IMR-90 (cell line): ENCODE data around the gene OSBPL6. TPM values are rescaled to one million over a fixed set of nuclear protein-coding genes. Genes with fewer than 3 reads are reported as not detected.

ENCODE experiments used
- ATAC-seq: fragments of 200-7000 bp; cut with Tn5 transposase; 2 replicates; pipeline ENCODE4 v1.9.1; 2020; ENCODE audit warnings: low read depth, mild to moderate bottlenecking, moderate library complexity
- BruUV-seq: library from RNA; stranded (reverse); fragments of 400-500 nt; replicated peaks from 2 replicates; lab custom pipeline; 2021; lab: Mats Ljungman, UMichigan
- CTCF ChIA-PET: fragments of 300-600 bp; formaldehyde crosslinking; extraction: SDS; loops from one replicate; lab custom pipeline; 2021; ENCODE audit warnings: antibody characterized with exemption; lab: Yijun Ruan, JAX
- POLR2A ChIA-PET: fragments of 300-600 bp; sonication (Branson Sonifier 250); formaldehyde crosslinking; loops from one replicate; lab custom pipeline; 2022; ENCODE audit warnings: antibody characterized with exemption; ENCODE audit not compliant: unreplicated experiment; lab: Charles Lee
- DNase-seq: peaks from one replicate; pipeline ENCODE4 v3.0.0; 2013
- H2AFZ ChIP-seq: replicated peaks from 2 replicates; pipeline ENCODE3; 2013; ENCODE audit warnings: low read length, mild to moderate bottlenecking; ENCODE audit not compliant: poor library complexity
- H2AK5ac ChIP-seq: 2 replicates; pipeline ENCODE4 v1.6.1; 2013; ENCODE audit warnings: low read depth, low read length, inconsistent platforms
- H2AK9ac ChIP-seq: replicated peaks from 2 replicates; pipeline ENCODE3; 2013; ENCODE audit warnings: mild to moderate bottlenecking, low read depth, low read length, moderate library complexity; ENCODE audit not compliant: poor library complexity
- H2BK120ac ChIP-seq: 2 replicates; pipeline ENCODE4 v1.6.1; 2013; ENCODE audit warnings: low read depth, low read length, inconsistent platforms
- H2BK15ac ChIP-seq: 3 replicates; pipeline ENCODE4 v1.6.1; 2013; ENCODE audit warnings: low read depth, low read length, inconsistent platforms
- H2BK20ac ChIP-seq: 2 replicates; pipeline ENCODE4 v1.6.1; 2013; ENCODE audit warnings: low read depth, mild to moderate bottlenecking, inconsistent platforms, low read length, moderate library complexity
- H2BK5ac ChIP-seq: 2 replicates; pipeline ENCODE4 v1.6.1; 2013; ENCODE audit warnings: mild to moderate bottlenecking, low read depth, low read length, inconsistent platforms; ENCODE audit not compliant: poor library complexity, severe bottlenecking
- H3K14ac ChIP-seq: replicated peaks from 2 replicates; pipeline ENCODE4 v1.6.1; 2013; ENCODE audit warnings: low read depth, low read length, inconsistent platforms
- H3K18ac ChIP-seq: 2 replicates; pipeline ENCODE4 v1.6.1; 2013; ENCODE audit warnings: low read depth, low read length, control low read depth
- H3K23ac ChIP-seq: 2 replicates; pipeline ENCODE4 v1.6.1; 2013; ENCODE audit warnings: low read depth, low read length, inconsistent platforms
- H3K27ac ChIP-seq: 2 replicates; pipeline ENCODE4 v1.5.1; 2013; ENCODE audit warnings: mild to moderate bottlenecking, control low read depth, low read length; ENCODE audit not compliant: insufficient read depth
- H3K27me3 ChIP-seq: 2 replicates; pipeline ENCODE4 v1.6.1; 2013; ENCODE audit warnings: low read length; ENCODE audit not compliant: control insufficient read depth, insufficient read depth
- H3K36me3 ChIP-seq: 2 replicates; pipeline ENCODE4 v1.6.1; 2013; ENCODE audit warnings: low read length, mixed read lengths; ENCODE audit not compliant: control insufficient read depth, insufficient read depth
- H3K4ac ChIP-seq: 2 replicates; pipeline ENCODE4 v1.6.1; 2013; ENCODE audit warnings: low read depth, low read length, inconsistent platforms
- H3K4me1 ChIP-seq: 2 replicates; pipeline ENCODE4 v1.6.1; 2013; ENCODE audit warnings: low read length, mixed read lengths; ENCODE audit not compliant: control insufficient read depth, insufficient read depth
- H3K4me2 ChIP-seq: 2 replicates; pipeline ENCODE4 v1.6.1; 2013; ENCODE audit warnings: low read depth, mild to moderate bottlenecking, control low read depth, low read length, moderate library complexity
- H3K4me3 ChIP-seq: 2 replicates; pipeline ENCODE4 v1.5.1; 2013; ENCODE audit warnings: low read depth, mild to moderate bottlenecking, control low read depth, low read length, moderate library complexity; ENCODE audit not compliant: insufficient read depth
- H3K56ac ChIP-seq: 2 replicates; pipeline ENCODE4 v1.6.1; 2013; ENCODE audit warnings: low read length, inconsistent platforms; ENCODE audit not compliant: insufficient read depth; ENCODE audit errors: extremely low read depth
- H3K79me1 ChIP-seq, 2 experiments: 2 replicates each; pipeline ENCODE4 v1.6.1; 2013; ENCODE audit warnings: low read length in 2 of 2, inconsistent platforms in 1 of 2, low read depth in 1 of 2
- H3K9ac ChIP-seq: 2 replicates; pipeline ENCODE4 v1.6.1; 2013; ENCODE audit warnings: low read depth, low read length, control low read depth
- H3K9me1 ChIP-seq: 2 replicates; pipeline ENCODE4 v1.6.1; 2013; ENCODE audit warnings: low read length, inconsistent platforms; ENCODE audit not compliant: insufficient read depth
- H3K9me3 ChIP-seq: 2 replicates; pipeline ENCODE4 v1.6.1; 2013; ENCODE audit warnings: low read length; ENCODE audit not compliant: control insufficient read depth, insufficient read depth
- H4K20me1 ChIP-seq: 2 replicates; pipeline ENCODE4 v1.6.1; 2013; ENCODE audit warnings: low read length, inconsistent platforms; ENCODE audit not compliant: insufficient read depth
- H4K5ac ChIP-seq: 2 replicates; pipeline ENCODE4 v1.6.1; 2013; ENCODE audit warnings: mild to moderate bottlenecking, low read depth, low read length, control low read depth
- H4K8ac ChIP-seq, 2 experiments: 2 replicates each; pipeline ENCODE4 v1.6.1; 2013; ENCODE audit warnings: low read depth in 2 of 2, low read length in 2 of 2, control low read depth in 1 of 2, inconsistent platforms in 1 of 2
- H4K91ac ChIP-seq: 2 replicates; pipeline ENCODE4 v1.6.1; 2013; ENCODE audit warnings: low read depth, low read length, inconsistent platforms; ENCODE audit not compliant: insufficient read depth
- BHLHE40 ChIP-seq: fragments of 150-350 bp; IDR thresholded peaks from 2 replicates; pipeline ENCODE4 v1.6.1; 2016; ENCODE audit warnings: mild to moderate bottlenecking, low read depth, low read length
- CEBPB ChIP-seq: IDR thresholded peaks from 2 replicates; pipeline ENCODE4 v1.6.1; 2012; ENCODE audit warnings: low read depth, low read length, improper control_type of control experiment
- MAFK ChIP-seq: IDR thresholded peaks from 2 replicates; pipeline ENCODE4 v1.6.1; 2012; ENCODE audit warnings: low read depth, low read length, improper control_type of control experiment
- MXI1 ChIP-seq: IDR thresholded peaks from 2 replicates; pipeline ENCODE4 v1.6.1; 2012; ENCODE audit warnings: low read depth, mild to moderate bottlenecking, low read length, moderate library complexity, borderline replicate concordance
- NFE2L2 ChIP-seq: fragments of 150-350 bp; IDR thresholded peaks from 2 replicates; pipeline ENCODE4 v1.6.1; 2016; ENCODE audit warnings: low read depth, mild to moderate bottlenecking, low read length
- RAD21 ChIP-seq: IDR thresholded peaks from 2 replicates; pipeline ENCODE4 v1.6.1; 2012; ENCODE audit warnings: low read length, improper control_type of control experiment
- RCOR1 ChIP-seq: IDR thresholded peaks from 2 replicates; pipeline ENCODE4 v1.6.1; 2012; ENCODE audit warnings: mild to moderate bottlenecking, low read length, improper control_type of control experiment; ENCODE audit not compliant: insufficient replicate concordance
- SMC3 ChIP-seq: fragments of 150-350 bp; IDR thresholded peaks from 2 replicates; pipeline ENCODE4 v1.6.1; 2016; ENCODE audit warnings: low read depth, mild to moderate bottlenecking, antibody characterized with exemption, low read length, moderate library complexity
- WGBS, 2 experiments: methylation state at CpG; one replicate each; pipeline versions ENCODE4 v1.1.5 to v1.1.7; 2013; ENCODE audit warnings: missing lambda C conversion rate in 2 of 2; ENCODE audit not compliant: insufficient read length in 1 of 2; ENCODE audit errors: extremely low coverage in 2 of 2; 5-methylcytosine and 5-hydroxymethylcytosine counted together
- dilution Hi-C: fragments of 300-500 bp; cut with HindIII; formaldehyde crosslinking; loops from one replicate; pipeline ENCODE4 v1.14.3; 2018; ENCODE audit warnings: low sequenced_read_pairs; ENCODE audit not compliant: unreplicated experiment
- in situ Hi-C: fragments of 300-500 bp; cut with MboI; formaldehyde crosslinking; loops from 3 replicates; pipeline ENCODE4 v1.14.3; 2019; ENCODE audit warnings: low sequenced_read_pairs, inconsistent platforms, mixed read lengths
- intact Hi-C: fragments of 100-400 bp; cut with micrococcal nuclease; formaldehyde crosslinking; loops from 2 replicates; pipeline ENCODE4 v1.10.0; 2022
- polyA plus RNA-seq, 3 experiments: library from polyadenylated mRNA; depleted of rRNA; stranded (reverse); fragments of >200 nt; gene quantifications; 2 replicates each; pipeline ENCODE4 v1.2.3, GENCODE V29; 2012; ENCODE audit warnings: low replicate concordance in 1 of 3
- total RNA-seq: library from RNA; depleted of rRNA; stranded (reverse); fragments of >200 nt; gene quantifications from 2 replicates; pipeline ENCODE4 v1.2.3, GENCODE V29; 2012
- TF ChIP-seq, protein P1 (sequence below): fragments of 150-350 bp; IDR thresholded peaks from 2 replicates; pipeline ENCODE4 v1.6.1; 2017; ENCODE audit warnings: mild to moderate bottlenecking, antibody characterized with exemption, low read length, low read depth
- TF ChIP-seq, protein P2 (sequence below): fragments of 150-350 bp; IDR thresholded peaks from 2 replicates; pipeline ENCODE4 v1.6.1; 2016; ENCODE audit warnings: low read depth, mild to moderate bottlenecking, low read length, moderate library complexity, borderline replicate concordance
- TF ChIP-seq, protein P3 (sequence below): conservative IDR thresholded peaks from 2 replicates; pipeline ENCODE4 v1.5.1; 2012; ENCODE audit warnings: mild to moderate bottlenecking, low read depth, low read length, improper control_type of control experiment

OSBPL6 gene
- total and polyA plus RNA-seq, 2 of the 4 experiments (the other 2 are of a cell fraction), result 3.2 to 3.7 TPM

DNA sequence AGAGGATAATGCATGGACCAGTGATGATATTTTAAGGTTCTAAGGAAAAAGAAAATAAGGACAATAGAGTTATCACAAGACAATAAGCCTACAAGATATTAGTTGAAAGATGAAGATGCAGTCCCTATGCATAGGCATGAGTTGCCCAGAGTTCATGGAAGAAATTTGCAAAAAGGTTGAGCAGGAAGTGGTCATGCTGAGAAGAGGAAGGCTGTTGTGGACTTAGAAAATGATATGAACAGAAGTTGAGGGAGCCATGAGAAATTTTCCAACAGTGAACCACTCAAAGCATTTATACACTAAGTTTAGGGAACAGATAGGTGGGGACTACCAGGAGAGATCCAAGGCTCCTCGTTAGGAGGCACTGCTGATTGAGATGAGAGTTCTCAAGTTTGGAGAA, 3.5 kb downstream of the OSBPL6 start:
- Histone ChIP-seq H2AK5ac (no peak overlapping the region), H3K18ac (no peak overlapping the region), H4K8ac (no peak overlapping the region), H3K9me3 (no peaks in the 10 kb centered on the region), H2BK5ac (no peak overlapping the region), H4K5ac (no peak overlapping the region), H3K36me3 (no peaks in the 10 kb centered on the region), H3K9me1 (no peaks in the 10 kb centered on the region), H3K27ac (no peak overlapping the region), H2AFZ (no peak overlapping the region), H2BK15ac (no peak overlapping the region), H3K27me3 (no peaks in the 10 kb centered on the region), H2BK20ac (no peak overlapping the region), H3K79me1 (peaks cover 8 to 13% of the 10 kb centered on the region in 2 experiments; a peak in 2 of 4 replicates), H3K56ac (no peak overlapping the region), H2BK120ac (no peak overlapping the region), H3K14ac (no peak overlapping the region), H4K20me1 (no peaks in the 10 kb centered on the region), H3K23ac (no peak overlapping the region), H3K4ac (no peak overlapping the region), H2AK9ac (no peak overlapping the region), H4K91ac (no peak overlapping the region), H3K4me2 (no peak overlapping the region), H3K4me3 (no peak overlapping the region), H3K9ac (no peak overlapping the region), H3K4me1 (no peaks in the 10 kb centered on the region)
- intact Hi-C loops (loop anchor here (10.0 kb wide), 1 partner anchor 213 kb away; no protein-coding TSS in a partner anchor), dilution Hi-C loops (no loop called here), in situ Hi-C loops (no loop called here)
- no peak for ATAC-seq
- ChIA-PET CTCF (no interaction called here), POLR2A (no interaction called here)
- no peak for DNase-seq
- whole genome bisulfite sequencing, 2 experiments, result no CpG with 5 or more reads among the region's 1 CpG
- BruUV-seq, result no TSS peak
- TF ChIP-seq BHLHE40 (no peak), RAD21 (no peak), SMC3 (no peak), NFE2L2 (no peak), MAFK (no peak), CEBPB (no peak), RCOR1 (no peak), MXI1 (no peak)
- TF ChIP-seq, protein P1, sequence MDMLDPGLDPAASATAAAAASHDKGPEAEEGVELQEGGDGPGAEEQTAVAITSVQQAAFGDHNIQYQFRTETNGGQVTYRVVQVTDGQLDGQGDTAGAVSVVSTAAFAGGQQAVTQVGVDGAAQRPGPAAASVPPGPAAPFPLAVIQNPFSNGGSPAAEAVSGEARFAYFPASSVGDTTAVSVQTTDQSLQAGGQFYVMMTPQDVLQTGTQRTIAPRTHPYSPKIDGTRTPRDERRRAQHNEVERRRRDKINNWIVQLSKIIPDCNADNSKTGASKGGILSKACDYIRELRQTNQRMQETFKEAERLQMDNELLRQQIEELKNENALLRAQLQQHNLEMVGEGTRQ, result no peak
- TF ChIP-seq, protein P2, sequence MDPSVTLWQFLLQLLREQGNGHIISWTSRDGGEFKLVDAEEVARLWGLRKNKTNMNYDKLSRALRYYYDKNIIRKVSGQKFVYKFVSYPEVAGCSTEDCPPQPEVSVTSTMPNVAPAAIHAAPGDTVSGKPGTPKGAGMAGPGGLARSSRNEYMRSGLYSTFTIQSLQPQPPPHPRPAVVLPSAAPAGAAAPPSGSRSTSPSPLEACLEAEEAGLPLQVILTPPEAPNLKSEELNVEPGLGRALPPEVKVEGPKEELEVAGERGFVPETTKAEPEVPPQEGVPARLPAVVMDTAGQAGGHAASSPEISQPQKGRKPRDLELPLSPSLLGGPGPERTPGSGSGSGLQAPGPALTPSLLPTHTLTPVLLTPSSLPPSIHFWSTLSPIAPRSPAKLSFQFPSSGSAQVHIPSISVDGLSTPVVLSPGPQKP, result no peak
- TF ChIP-seq, protein P3, sequence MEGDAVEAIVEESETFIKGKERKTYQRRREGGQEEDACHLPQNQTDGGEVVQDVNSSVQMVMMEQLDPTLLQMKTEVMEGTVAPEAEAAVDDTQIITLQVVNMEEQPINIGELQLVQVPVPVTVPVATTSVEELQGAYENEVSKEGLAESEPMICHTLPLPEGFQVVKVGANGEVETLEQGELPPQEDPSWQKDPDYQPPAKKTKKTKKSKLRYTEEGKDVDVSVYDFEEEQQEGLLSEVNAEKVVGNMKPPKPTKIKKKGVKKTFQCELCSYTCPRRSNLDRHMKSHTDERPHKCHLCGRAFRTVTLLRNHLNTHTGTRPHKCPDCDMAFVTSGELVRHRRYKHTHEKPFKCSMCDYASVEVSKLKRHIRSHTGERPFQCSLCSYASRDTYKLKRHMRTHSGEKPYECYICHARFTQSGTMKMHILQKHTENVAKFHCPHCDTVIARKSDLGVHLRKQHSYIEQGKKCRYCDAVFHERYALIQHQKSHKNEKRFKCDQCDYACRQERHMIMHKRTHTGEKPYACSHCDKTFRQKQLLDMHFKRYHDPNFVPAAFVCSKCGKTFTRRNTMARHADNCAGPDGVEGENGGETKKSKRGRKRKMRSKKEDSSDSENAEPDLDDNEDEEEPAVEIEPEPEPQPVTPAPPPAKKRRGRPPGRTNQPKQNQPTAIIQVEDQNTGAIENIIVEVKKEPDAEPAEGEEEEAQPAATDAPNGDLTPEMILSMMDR, result no peak
